ENCODE measurements around the gene PKIB.
"Not testable (repeated sequence)": the region's sequence is repeated elsewhere in the genome, so short reads cannot be mapped to it uniquely, and the experiment has no call there.

Gene PKIB

DNA sequence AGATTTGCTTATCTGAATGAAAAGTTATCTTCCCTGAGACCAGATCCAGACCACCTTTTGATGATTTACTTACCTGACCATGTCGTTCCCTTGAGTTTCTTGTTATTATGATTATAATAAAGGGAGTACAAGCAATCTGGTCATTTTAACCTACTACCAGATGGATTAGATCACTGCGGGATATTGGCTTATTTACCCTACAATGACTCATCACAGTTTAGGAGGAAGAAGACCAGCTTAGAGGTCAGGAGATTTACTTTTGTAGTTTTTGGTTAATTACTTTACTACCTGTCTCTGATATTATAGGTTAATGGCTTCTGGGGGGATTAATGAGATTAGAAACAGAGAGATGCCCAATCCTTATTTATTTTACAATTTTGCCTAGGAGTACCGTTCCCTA is 10.7 kb downstream of the PKIB start:
- no peak for DNase-seq (ENCODE audit: low read depth)

DNA sequence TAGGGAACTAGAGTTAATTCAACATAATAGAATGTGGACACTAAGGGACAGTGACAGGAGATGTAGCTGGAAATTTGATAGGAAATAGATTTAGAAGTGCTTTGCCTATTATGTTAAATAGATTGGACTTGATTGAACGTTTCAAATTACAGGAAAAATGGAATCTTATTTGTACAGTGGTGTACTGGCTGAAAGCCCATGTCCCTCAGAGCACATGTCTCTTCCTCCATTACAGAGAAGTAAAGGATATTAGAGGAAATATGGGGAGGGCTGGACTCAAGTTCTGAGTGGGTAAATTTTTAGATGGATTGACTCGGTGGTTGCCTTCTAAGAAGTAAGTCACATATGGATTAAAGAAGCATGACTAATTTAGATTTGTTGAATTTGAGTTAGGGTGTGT is 11.4 kb downstream of the PKIB start:
- DNase-seq (ENCODE audit: low read depth), result no peak

DNA sequence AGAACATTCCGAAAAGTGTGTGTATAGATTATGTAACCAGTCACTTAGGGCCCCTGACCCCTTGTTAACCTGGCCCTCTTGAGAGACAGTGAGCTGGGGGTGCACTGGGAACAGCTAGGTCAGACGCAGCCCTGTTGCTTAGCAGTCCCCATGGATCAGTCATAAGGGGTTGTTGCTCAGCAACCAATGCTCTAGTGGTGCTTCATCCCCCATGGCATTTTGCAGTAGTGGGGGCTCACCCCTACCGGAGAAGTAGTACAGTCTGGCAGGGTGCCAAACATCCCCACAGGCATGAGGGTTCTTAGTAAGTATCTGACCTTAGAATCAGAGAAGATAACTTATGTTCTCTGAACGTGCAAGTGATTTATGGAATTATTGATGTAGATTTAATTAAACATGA is 12.3 kb downstream of the PKIB start:
- DNase-seq (ENCODE audit: low read depth), result no peak

DNA sequence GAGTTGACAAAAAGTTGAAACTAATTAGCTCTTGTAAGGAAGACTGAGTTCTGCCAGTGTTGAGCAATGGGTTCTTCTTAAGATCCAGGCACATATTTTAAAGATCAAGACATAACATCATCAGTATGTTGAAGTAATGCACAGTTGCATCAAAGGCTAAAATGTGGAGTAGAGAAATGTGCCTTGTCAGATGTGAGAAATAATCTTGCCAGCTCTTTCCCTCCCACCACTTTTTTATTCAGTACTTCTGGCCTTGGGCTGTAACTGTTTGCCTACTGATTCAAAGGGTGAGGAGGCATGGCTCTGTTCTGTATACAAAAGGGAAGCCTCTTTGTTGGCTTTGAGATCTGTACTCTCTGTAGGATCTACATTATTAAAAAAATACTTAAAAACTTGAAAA is 13.1 kb downstream of the PKIB start:
- peak; percentile 42 for DNase-seq (ENCODE audit: low read depth)

DNA sequence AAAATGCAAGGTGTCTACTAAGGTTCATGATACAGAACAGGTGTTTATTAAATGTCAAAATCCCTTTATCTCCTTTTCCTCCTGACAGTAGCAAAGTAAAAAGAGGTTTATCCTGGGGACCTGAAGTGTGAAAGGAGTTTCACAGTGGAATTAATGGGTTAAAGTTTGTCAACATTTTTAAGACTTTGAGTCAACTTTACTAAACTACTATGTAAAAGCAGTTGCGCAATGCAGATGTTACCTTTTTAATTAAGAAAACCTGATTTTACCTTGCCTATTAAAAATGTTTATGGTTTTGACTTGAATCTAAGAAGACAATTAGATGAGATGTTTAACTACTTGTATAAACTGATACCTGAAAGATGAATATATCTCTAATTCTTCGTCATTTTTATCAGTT is 14.6 kb downstream of the PKIB start:
- DNase-seq (ENCODE audit: low read depth), result no peak

DNA sequence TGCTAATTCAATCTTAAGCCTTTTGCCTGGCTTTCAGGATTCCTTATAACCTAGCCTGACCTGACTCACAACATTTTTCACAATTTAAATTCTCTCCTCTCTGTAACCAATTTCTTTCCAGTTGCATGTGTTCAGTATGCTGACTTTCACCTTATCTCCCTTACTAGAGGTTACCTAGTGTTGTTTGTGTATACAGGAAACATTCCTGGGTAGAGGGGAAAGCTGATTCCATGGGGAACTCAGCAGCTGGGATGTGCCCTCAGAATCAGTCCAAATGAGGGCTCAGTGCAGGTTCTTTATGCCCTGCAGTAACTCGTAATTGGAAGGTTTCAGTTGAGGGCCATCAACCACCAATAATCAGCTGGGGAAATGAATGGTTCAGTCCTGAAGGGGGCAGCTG is 18.5 kb downstream of the PKIB start:
- no peak for DNase-seq (ENCODE audit: low read depth)

DNA sequence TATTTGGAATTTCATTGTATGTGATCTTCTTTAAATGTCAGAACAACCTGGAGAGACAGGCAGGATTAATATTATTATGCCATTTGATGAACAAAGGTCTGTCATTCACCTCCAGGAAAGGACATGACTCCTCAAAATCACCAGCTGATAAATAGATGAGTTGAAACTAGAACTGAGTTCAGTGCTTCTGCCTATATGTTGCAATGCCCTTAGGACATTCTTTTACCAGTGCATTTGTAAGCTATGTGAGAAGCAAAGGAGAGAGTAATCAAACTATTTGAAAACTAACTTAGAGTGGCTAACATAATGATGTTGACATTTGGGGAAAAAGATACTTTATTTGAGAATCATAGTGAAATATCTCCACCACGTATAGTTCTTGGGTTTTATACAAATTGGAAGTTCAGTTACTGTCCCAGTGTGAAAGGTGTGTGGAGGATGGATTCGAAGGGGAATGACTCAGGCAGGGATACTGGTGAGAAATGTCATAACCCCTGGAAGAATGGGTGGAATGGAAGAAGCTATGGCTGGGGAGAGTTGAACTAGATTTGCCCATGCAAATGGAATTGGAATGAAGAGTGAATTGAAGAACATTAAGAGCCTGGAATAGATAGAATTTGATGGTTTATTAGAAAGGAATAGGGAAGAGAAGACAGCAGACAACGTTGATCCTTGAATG is 21.5 kb downstream of the PKIB start:
- DNase-seq (ENCODE audit: low read depth), result no peak

DNA sequence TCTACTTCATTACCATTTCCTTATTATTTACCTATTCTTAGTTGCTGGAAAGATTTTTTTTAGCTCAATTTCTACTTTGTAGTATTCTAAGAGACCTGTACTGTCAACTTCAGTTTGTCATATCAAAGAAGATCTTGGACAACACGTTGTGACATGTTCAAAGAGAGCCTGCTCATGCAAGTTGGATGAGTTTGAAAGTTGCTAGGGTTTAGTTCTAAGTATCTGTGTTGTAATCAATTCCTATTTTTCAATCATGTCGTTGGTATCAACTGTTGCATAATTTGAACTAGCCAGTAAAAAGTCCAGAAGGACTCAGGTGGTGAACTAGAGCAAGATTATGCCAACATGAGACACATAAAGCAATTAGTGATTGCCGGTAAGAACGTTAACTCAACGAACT is 30.2 kb downstream of the PKIB start:
- DNase-seq (ENCODE audit: low read depth), result no peak

DNA sequence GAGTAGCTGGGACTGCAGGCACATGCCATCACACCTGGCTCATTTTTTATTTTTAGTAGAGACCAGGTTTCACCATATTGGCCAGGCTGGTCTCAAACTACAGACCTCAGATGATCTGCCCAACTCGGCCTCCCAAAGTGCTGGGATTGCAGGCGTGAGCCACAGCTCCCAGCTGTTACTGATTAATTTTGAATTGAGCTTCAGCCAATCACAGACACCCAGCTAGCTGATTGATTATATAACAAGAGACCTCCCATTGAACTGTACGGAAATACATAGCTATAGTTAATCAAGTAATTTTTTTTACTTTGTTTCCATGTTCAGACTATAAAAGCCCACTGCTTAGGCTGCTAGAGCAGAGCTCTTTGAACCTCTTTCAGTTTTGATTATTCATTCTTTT is 31.6 kb downstream of the PKIB start:
- no peak for DNase-seq (ENCODE audit: low read depth)

DNA sequence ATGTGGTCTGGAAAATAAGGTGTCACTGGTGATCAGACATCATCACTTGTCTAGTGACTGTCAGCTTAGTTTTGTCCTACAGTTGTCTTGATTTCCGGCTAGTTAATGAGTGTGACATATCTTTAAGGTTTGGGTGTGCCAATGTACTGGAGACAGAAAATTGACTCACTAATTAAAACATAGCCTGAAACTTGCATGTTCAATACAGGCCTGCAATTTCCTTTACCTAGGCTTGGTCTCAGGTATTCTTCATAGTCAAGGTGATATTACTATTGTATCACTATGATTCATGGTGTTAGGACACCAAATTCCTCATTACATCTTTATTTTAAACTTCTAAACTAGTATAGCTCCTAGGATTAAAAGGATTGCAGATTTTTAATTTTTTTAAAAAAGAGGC is 32.4 kb downstream of the PKIB start:
- not testable (repeated sequence) for DNase-seq (ENCODE audit: low read depth)

DNA sequence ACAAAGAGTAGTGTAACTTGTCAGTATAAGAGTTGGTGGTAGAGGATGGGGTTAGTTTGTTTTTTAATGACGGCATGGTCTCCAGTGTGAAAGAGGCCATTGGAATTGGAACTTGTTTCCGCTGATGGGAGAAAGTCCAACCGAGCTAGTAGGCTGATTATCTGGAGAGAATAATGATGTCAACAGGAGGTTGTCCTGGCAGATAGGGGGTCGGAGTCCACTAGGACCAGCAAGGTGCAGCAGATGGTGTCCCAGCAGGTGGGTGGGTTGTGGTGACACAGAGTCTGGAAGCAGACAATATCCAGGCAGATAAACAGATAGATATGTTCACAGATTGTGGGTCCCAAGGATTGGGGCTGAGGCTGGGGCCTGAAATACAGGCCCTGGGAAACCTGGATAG is 35.1 kb downstream of the PKIB start:
- no peak for DNase-seq (ENCODE audit: low read depth)

DNA sequence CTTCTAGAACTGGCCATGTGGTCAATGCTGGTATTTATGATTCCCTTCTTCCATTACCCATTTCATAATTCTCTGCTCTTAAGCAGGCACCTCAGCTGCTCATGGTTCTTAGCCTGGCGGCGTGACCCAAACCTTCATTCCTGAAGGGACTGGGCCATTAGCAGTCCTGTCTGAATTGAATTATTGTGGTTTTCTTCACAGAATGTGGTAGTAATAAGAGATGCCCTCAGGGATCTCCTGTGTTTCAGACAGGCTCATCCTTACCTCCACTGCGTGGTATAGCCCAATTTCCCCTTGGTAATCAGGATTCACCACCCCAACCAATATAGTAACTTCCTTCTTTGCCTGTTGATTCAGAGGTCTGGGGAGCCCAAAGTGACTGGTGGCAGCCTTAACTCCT is 37.6 kb downstream of the PKIB start:
- no peak for DNase-seq (ENCODE audit: low read depth)

DNA sequence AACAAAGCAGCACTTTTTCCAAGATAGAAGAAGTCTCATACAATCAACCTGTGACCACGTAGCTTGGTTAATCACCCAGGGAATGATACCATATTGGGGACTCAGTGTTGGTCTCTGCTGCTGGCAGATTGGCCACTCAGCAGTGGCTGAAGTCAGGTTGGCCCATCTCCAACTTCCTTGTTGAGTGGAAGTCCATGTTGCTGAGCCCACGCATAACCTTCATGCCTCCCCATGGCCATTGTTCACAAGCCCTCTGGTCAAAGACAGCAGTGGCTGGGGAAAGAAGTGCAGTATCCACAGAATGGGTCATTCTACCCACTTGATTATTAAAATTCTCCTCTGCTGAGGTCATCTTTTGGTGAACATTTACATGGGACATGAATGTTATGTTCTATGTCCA is 38.5 kb downstream of the PKIB start:
- DNase-seq (ENCODE audit: low read depth), result no peak

DNA sequence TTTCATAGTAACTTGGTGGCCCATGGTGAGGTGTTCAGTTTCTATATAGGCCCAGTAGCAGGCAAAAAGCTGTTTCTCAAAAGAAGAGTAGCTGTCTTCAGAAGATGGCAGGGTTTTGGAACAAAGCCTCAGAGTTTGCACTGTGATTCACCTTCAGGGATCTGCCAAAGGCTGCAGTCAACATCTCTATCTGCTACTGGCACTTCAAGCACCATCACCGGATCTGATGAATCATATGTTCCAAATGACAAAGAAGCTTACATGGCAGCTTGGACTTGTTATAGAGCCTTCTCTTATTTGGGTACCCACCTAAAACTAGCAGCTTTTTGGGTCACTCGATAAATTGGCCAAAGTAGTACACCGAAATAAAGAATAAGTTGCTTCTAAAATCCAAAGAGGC is 39.5 kb downstream of the PKIB start:
- peak; percentile 32 for DNase-seq (ENCODE audit: low read depth)

DNA sequence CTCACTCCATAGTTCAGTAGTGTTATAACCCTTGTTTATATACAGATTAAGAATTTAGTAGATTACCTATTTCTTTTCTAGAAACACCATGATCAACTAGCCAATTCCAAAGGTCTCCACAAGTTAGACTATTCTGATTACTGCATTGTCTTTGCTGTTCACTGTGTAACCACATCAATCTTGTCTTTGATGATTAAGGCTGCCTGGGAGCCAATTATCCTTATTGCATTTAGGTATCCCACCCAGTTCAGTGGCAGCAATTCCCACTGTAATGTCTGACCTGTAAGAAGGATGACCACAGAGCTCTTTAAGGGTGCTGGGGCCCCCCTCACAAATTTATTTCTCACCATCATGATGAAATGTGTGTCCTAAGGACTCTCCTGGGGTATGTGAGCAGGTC is 40.2 kb downstream of the PKIB start:
- DNase-seq (ENCODE audit: low read depth), result no peak

DNA sequence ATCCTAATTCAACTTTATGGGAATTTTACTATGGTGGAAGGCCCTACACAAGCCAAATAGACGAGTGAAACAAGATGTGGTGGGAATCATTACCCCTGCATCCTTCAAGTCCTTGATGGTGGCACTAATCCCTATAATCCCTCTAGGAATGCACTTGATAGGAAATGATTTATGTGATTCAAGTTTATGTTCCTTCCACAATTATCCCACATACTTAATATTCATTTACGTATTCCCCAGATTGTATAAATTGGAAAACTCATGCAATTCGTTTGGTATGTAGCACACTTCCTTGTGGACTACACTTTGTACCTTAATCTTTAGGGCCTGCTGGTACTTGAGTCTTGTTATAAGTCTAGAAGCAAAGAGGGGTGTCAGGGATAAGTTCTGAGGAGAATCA is 40.8 kb downstream of the PKIB start:
- DNase-seq (ENCODE audit: low read depth), result peak; percentile 36

DNA sequence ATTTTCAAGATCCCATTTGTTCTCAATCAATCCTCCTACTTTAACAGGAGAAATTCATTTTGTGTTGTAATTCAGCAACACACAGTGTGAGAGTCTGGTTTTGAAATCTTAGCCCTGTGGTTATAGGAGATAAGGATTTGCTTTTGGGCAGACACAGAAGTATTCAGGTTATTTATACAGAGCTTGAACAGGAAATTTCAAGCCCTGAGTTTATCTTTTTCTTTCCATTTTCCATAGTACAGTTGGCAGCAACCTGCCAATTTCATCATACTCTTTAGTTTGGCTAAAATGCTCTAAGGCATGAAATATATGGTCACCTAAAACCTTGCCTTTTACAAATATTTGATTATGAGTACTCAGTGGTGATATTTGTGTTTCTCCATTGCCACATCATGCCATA is 41.4 kb downstream of the PKIB start:
- DNase-seq (ENCODE audit: low read depth), result peak; percentile 90

DNA sequence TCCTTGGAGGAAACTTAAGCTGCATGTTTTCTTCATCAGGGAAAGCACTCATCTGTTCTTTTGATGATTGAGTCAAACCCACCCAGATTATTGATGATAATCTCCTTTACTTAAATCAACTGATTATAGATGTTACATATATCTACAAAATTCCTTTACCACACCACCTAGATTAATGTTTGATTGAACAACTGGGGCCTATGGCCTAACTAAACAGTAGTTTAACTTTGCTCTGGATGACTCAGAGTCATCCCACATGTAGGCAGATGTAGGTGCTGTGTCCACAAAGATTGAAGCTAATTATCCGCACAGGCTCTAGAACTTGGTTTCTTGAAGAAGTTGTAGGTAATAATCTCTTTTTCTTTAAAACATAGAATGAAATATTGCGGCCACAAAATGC is 42.2 kb downstream of the PKIB start:
- peak; percentile 32 for DNase-seq (ENCODE audit: low read depth)

DNA sequence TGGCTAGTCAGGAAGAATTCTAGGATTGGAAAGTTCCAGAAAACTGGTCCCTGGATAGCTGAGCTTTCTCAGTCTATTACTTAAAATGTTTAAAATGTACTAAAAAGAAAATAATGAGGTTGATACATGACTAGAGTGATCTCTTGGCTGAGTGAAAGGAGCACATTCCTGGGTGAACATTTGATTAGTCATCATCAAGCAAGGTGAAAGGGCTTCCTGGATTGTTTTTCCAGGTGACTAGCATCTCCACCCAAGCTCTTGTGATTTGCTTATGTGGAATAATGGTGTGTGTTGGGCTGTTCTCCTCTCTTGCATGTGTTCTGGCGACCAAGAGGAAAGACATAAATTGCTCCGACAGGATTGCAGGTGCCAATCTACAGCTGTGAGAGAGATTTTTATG is 42.9 kb downstream of the PKIB start:
- peak; percentile 6 for DNase-seq (ENCODE audit: low read depth)

DNA sequence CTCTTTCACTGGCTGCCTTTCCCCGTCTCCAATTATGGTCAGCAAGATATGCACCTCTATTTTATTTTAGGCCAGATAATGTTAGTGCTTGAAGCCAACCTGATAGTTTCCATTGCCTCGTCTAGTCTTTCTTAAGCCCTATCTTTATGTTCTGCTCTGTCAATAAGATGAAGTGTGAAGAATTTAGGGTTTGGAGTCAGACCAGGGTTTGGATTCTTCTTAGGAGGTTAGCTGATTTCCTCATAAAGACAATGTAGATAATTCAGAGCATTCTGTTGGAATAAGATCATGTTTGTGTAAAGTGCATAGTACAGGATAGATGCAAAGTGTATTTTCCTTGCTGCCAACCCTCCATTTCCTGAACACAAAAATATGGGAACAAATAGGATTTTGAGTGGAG is 43.8 kb downstream of the PKIB start:
- DNase-seq (ENCODE audit: low read depth), result peak; percentile 30

DNA sequence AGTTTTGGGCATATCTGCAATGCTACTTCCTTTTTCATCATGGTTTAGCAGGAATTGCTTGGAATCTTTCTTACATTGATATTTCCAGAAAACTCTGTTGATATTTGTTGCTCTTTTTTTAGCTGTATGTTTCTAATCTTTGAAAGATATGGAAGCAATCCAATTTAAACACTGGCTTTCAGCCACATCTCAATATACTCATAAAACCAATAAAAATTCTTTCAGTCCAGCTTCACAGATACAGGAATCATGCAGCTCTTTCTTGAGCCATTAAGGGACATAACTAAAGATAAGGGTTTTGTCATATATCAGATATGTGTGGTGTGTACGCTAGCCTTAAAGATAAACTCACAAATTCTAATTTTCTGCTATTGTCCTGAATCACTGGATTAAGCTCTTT is 47.4 kb downstream of the PKIB start:
- DNase-seq (ENCODE audit: low read depth), result peak; percentile 8

DNA sequence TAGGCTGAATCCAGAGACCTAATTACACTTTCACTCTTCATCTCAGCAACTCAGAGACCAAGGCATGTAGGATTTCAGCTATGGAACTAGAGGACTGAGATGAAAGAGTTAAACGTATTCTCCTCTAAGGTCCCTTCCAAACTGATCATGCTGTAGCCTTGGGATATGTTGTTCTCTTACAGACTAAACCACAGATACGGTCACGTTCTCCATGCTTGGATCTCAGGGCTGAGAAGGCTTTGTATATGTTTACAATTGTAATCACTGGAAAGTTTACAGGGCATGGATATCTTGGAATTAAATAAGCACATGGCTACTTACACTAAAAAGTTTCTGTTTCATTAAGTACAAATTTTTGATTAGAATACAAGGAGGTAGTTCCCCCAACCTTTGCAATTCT is 50.1 kb downstream of the PKIB start:
- no peak for DNase-seq (ENCODE audit: low read depth)

DNA sequence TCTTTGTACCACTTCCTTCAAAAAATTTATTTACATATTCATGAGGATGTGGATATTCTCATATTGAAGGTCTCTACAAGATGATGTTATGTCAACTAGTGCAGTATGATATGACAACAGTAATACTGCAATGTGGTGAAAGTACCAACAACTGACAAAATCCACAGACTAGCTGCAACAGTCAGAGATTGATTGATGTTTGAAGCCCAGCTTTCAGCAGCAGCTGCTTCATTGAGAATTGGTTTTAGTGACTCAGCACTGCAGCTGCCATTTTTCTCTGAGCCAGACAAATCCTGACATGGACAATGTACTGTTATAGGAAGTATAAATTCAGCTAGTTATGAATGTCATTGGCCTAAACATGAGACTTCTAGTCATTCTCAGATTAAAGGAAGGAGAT is 53.8 kb downstream of the PKIB start:
- no peak for DNase-seq (ENCODE audit: low read depth)

DNA sequence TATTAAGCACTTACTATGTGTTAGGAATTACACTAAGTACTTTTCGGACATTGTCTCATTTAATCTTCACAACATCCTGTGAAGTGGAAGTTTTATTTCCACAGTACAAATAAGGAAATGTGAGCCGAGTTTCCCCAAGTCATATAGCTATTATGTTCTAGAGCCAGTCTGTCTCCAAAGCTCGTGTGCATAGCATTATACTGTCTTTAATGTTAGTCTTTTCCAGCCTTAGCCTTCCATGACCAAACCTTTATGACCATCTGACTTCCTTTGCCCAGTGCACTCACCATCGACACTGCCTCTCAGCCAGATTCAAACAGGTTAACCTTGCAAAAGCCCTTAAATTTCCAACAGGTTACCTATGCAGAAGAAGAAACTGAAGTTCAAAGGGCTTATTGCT is 55.7 kb downstream of the PKIB start:
- no peak for DNase-seq (ENCODE audit: low read depth)

DNA sequence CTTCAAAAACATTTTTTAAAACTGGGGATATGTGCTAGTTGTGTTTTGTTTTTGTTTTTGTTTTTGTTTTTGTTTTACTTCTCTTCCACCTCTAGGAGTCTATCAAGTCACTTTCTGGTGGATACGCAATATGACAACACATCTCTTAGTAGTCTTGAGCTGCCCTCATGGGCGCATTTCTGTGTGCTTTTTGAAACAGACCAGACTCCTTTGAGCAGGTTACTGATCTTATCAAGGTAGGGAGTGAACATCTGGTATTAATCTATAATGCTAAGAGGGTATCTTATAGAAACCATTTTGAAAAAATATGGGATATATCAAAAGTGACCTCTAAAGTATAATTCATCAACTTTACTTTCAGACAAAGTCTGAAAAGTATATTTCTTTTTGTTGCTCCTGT is 56.2 kb downstream of the PKIB start:
- no peak for DNase-seq (ENCODE audit: low read depth)

Data from amniotic epithelial cell (primary cell).